Measurements from ENCODE around the gene RPS6KA5. TPM values are rescaled to one million over a fixed set of nuclear protein-coding genes. Genes with fewer than 3 reads are reported as not detected.

Gene RPS6KA5
- total RNA-seq, 3 donors from 2014 or later, result 17.3 to 19.5 (median 19.4) TPM

DNA sequence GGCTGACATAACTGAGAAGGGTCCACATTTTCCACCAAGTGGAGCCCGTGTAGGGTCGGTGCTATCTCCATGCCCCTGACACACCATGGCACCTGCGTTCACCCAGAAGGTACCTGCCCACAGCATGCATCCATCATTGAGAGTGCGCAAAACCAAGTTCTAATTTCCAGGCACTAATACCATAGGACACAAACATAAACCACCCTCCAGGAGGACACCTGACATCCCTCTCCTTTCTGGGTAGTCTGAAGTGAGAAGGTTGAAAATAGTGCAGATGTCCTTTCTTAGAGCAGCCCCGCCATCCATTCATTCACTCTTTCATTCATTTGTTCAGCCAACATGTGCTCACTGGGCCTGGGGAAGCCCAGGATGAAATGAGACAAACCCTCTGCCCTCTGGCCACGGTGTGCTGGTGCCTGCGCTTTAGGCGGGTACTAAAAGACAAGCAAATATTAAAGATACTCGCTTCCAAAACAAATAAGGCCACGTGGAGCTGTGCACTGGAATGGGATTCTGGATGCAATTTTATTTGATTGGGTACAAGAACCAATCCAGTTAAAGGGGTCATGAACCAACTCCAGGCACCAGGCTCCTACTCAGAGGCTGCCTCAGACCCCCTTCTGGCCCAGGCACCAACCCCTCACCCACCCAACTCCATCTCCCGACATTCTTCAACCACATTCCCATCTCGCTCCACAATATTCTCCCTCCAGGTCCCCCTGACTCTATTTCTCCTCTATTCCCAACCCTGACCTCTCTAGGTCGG, 245.5 kb downstream of the RPS6KA5 start:
- ATAC-seq (no peak), DNase-seq (no peak)
- peaks cover 7% of the 10 kb centered on the region for H3K27me3 Mint-ChIP-seq (ENCODE audit: low read depth)
- no peaks in the 10 kb centered on the region for H3K9me3 Mint-ChIP-seq
- no peaks in the 10 kb centered on the region for H3K36me3 Mint-ChIP-seq (ENCODE audit: insufficient read depth)
- H3K4me1 Mint-ChIP-seq (ENCODE audit: low read depth), result peaks cover 5% of the 10 kb centered on the region
- peak overlapping the region; percentile 81 for H3K4me3 Mint-ChIP-seq

DNA sequence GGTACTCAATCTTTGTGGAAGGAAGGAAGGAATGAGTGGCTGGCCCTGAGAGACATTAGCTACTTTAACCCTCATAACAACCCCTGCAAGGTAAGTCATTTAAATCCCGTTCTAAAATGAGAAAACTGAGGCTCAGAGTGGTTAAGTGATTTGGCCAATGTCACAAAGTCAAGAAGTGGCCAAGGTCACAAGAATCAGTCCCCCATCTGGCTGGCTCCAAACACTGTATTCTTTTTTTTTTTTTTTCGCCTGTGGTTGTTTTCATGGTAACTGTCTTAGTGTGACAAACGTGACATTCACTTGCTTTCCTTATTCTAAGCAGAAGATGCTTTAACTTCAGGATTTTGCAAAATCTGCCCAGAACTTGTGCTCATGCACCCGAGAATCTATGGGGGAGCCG, 247.0 kb downstream of the RPS6KA5 start:
- ATAC-seq (no peak), DNase-seq (no peak)
- Mint-ChIP-seq H3K27me3 (ENCODE audit: low read depth) (peaks cover 7% of the 10 kb centered on the region), H3K4me1 (ENCODE audit: low read depth) (peaks cover 2% of the 10 kb centered on the region), H3K9me3 (no peaks in the 10 kb centered on the region), H3K4me3 (no peak overlapping the region), H3K36me3 (ENCODE audit: insufficient read depth) (no peaks in the 10 kb centered on the region)

DNA sequence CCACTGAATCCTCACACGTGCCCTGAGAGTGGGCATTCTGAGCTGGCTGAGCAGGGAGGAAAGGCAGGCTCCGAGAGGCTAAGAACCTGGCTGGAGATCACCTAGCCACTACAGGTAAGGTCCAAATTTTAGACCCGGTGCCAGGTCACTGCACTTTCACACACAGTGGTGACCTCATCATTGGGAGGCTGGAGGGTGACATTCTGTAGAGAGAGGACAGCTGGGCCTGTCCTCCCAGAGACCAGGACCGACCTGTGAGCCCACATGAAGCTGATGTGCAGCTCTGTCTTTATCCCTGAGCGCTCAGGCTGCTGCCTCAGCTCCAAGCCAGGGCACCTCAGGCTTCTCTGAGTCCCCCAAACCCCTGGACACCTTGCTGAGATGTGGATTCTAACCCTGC, 248.3 kb downstream of the RPS6KA5 start:
- H3K36me3 Mint-ChIP-seq (ENCODE audit: insufficient read depth), result no peaks in the 10 kb centered on the region
- H3K4me1 Mint-ChIP-seq (ENCODE audit: low read depth), result peaks cover 2% of the 10 kb centered on the region
- DNase-seq (no peak), ATAC-seq (no peak)
- H3K27me3 Mint-ChIP-seq (ENCODE audit: low read depth), result peaks cover under 1% of the 10 kb centered on the region
- H3K4me3 Mint-ChIP-seq, result no peak overlapping the region
- no peaks in the 10 kb centered on the region for H3K9me3 Mint-ChIP-seq

DNA sequence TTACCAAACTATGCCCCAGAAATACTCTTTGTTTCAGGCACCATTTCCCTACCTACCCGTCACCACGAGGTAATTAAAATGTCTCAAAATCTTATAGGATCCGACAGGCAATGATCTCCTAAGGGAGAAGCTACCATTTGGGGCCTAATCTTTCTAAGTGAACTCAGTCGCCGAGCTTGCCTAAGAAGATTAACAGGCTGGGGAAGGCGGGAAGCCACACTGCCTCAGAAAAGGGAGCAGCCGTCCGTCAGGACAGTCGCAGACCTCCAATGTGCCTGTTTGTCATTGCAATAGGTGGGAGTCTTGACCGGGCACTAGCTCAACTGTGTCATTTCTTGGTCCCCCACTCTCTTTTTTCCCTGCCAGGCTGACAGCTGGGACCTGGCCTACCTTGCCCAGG, 248.8 kb downstream of the RPS6KA5 start:
- no peak for DNase-seq
- H3K4me3 Mint-ChIP-seq, result no peak overlapping the region
- no peak for ATAC-seq
- H3K27me3 Mint-ChIP-seq (ENCODE audit: low read depth), result no peaks in the 10 kb centered on the region
- H3K4me1 Mint-ChIP-seq (ENCODE audit: low read depth), result peaks cover 2% of the 10 kb centered on the region
- H3K9me3 Mint-ChIP-seq, result no peaks in the 10 kb centered on the region
- no peaks in the 10 kb centered on the region for H3K36me3 Mint-ChIP-seq (ENCODE audit: insufficient read depth)

DNA sequence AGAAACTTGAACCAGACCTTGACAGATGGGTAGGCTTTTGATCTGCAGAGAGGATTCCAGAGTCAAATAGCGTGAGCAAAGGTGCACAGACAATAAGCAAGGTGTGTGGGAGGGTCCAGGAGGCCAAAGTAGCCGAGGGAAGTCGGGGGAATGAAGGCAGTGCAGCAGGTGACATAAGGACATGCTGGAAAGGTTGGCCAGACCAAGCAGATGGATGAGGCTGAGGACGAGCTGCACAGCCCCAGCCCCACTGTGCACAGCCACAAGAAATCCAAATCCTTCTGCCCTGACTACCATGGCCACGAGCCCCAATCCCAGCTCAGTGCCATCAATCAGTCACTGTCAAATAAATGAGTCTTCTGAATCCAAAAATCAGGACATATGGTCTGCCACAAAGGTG, 249.6 kb downstream of the RPS6KA5 start:
- H3K4me1 Mint-ChIP-seq (ENCODE audit: low read depth), result peaks cover 2% of the 10 kb centered on the region
- no peaks in the 10 kb centered on the region for H3K9me3 Mint-ChIP-seq
- H3K4me3 Mint-ChIP-seq, result no peak overlapping the region
- no peaks in the 10 kb centered on the region for H3K36me3 Mint-ChIP-seq (ENCODE audit: insufficient read depth)
- ATAC-seq (no peak), DNase-seq (no peak)
- H3K27me3 Mint-ChIP-seq (ENCODE audit: low read depth), result no peaks in the 10 kb centered on the region

DNA sequence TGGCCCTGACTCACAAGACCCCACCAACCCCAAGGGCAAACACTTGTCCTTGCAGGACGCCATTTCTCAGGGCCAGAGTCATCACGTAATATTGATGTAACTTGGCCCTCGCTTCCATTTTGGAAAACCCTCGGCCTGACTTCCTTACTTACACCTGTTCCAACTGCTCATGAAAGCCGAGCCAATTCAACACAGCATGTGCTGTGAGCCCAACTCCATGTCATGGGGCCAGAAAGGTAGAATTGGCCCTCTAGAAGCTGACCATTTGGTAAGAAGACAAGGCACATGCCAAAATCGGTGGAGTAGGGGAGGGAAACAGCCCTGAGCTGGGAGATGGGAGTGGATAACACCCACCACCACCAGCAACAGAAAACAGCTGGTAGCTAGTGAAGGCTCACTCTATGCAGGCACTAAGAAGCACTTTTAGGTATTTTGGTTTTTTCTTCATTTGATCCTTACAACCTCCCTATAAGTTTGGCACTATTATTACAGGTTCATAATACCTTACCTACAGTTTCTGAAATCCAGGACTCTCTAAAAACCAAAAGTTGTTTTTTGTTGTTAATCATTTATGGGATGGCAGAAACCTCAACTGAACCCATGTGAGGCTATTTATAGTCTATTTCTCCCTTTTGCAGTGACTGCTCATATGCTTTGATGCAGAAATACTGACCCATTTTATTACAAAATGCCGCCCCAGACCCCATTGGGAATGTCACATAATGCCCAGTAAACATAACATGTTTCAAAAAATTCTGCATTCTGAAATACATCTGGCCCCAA, 250.7 kb downstream of the RPS6KA5 start:
- H3K9me3 Mint-ChIP-seq, result no peaks in the 10 kb centered on the region
- ATAC-seq (no peak), DNase-seq (no peak)
- H3K4me3 Mint-ChIP-seq, result no peak overlapping the region
- H3K27me3 Mint-ChIP-seq (ENCODE audit: low read depth), result no peaks in the 10 kb centered on the region
- H3K4me1 Mint-ChIP-seq (ENCODE audit: low read depth), result no peaks in the 10 kb centered on the region
- H3K36me3 Mint-ChIP-seq (ENCODE audit: insufficient read depth), result no peaks in the 10 kb centered on the region

DNA sequence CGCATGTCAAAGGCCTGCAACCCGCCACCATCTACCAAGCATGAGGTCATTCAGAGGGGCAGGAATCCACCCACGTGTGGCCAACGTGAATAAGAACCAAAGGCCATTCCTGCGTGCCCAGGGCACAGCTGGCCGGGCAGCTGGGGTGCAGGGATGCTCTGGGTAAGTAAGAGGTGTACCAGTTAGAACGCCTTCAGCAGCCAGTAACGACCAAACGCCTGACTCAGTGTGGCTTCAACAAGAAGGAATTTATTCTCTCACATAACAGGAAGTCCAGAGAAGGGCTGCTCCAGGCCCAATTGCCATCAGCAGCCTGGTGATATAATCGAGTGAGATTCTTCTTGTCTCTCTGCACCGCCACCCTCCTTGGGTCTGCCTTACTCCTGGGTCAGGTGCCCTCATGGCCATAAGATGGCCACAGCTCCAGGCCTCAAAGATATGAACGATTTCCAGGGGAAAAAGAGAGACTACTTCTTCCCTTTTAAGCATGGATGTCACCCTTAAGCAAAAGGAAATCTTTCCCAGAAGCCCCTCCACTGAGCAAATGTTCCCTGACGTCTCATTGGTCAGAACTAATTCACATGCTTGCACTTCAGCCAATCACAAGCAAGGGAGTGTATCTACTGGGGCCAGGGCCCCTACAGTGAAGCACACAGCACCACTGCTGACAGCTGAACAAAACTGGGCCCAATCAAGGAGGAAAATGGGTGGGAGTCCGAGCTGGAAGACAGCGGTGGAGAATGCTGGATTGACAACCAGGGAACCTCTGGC, 251.5 kb downstream of the RPS6KA5 start:
- Mint-ChIP-seq H3K4me1 (ENCODE audit: low read depth) (no peaks in the 10 kb centered on the region), H3K36me3 (ENCODE audit: insufficient read depth) (no peaks in the 10 kb centered on the region), H3K27me3 (ENCODE audit: low read depth) (no peaks in the 10 kb centered on the region), H3K4me3 (no peak overlapping the region), H3K9me3 (no peaks in the 10 kb centered on the region)
- DNase-seq (no peak), ATAC-seq (no peak)

DNA sequence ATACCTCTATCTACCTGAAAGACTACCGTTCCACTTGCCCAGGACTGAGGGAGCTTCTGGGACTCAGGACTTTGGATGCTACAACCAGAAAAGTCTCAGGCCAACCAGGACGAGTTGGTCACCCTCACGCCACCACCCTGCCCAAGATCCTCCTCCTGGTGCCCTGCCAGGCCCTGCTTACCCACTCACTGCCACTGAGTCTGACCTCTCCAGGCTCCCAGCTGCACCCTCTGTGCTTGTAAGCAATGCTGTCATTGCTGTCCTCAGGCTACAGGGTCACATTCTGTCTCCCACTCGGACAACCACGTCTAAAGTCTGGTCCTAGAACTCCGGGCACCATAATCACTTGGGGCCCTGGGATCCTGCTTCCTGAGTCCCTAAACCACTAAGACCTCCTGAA, 253.4 kb downstream of the RPS6KA5 start:
- DNase-seq (no peak), ATAC-seq (no peak)
- Mint-ChIP-seq H3K27me3 (ENCODE audit: low read depth) (no peaks in the 10 kb centered on the region), H3K4me3 (no peak overlapping the region), H3K9me3 (no peaks in the 10 kb centered on the region), H3K36me3 (ENCODE audit: insufficient read depth) (no peaks in the 10 kb centered on the region), H3K4me1 (ENCODE audit: low read depth) (no peaks in the 10 kb centered on the region)

DNA sequence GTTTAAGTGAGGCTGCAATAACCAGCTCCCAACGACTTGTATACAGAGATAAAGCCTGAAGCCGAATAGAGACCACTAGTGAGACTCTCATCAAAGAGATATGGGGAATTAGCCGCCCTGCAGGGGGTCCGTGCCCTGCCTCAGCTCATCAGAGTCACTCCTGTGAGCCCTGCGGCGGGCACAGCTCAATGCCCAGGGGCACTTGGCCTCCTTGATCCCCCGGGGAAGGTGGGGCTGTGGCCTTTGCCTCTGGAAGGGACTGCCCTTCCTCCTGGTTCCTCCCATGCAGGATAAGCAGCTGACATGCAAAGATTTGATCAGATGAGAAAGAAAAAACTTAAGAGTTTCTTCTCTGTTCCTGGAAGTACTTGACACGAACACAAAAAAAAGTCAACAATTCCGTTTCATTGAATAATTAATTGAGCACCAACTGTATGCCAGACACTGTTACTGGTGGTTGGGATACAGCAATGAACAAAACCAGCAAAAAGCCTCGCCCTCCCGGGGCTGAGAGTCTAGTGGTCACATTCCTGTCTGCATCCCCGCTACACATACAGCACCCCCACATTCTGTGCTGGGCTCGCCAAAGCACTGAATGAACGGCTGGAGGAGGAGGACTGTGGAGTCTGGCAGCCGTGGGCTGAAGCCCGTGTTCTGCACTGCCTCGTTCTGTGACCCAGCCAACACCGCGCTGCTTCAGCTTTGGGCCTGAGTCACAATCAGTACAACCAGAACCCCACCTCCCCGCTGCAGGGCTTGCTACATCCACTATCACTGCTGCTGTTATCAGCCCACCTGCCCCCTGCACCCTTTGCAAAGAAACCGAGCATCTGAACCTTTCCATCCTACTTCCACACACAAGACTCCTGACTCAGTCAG, 254.5 kb downstream of the RPS6KA5 start:
- Mint-ChIP-seq H3K9me3 (no peaks in the 10 kb centered on the region), H3K4me3 (no peak overlapping the region), H3K27me3 (ENCODE audit: low read depth) (no peaks in the 10 kb centered on the region), H3K36me3 (ENCODE audit: insufficient read depth) (no peaks in the 10 kb centered on the region), H3K4me1 (ENCODE audit: low read depth) (peaks cover 6% of the 10 kb centered on the region)
- no peak for DNase-seq
- ATAC-seq, result no peak

DNA sequence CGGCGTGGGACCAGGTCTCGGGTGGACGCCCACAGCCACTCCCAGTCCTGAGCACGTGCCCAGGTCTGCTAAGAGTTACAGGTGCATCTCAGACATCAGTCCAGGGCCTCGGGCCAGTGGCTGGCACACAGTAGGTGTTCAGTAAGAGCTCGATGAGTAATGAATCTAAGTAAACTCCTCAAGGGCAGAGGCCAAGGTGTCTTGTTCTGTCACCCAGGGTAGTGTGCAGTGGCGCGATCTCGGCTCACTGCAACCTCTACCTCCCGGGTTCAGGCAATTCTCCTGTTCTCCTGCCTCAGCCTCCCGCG, 255.4 kb downstream of the RPS6KA5 start:
- DNase-seq (no peak), ATAC-seq (no peak)
- Mint-ChIP-seq H3K4me3 (no peak overlapping the region), H3K4me1 (ENCODE audit: low read depth) (peaks cover 6% of the 10 kb centered on the region), H3K9me3 (no peaks in the 10 kb centered on the region), H3K27me3 (ENCODE audit: low read depth) (no peaks in the 10 kb centered on the region), H3K36me3 (ENCODE audit: insufficient read depth) (no peaks in the 10 kb centered on the region)

DNA sequence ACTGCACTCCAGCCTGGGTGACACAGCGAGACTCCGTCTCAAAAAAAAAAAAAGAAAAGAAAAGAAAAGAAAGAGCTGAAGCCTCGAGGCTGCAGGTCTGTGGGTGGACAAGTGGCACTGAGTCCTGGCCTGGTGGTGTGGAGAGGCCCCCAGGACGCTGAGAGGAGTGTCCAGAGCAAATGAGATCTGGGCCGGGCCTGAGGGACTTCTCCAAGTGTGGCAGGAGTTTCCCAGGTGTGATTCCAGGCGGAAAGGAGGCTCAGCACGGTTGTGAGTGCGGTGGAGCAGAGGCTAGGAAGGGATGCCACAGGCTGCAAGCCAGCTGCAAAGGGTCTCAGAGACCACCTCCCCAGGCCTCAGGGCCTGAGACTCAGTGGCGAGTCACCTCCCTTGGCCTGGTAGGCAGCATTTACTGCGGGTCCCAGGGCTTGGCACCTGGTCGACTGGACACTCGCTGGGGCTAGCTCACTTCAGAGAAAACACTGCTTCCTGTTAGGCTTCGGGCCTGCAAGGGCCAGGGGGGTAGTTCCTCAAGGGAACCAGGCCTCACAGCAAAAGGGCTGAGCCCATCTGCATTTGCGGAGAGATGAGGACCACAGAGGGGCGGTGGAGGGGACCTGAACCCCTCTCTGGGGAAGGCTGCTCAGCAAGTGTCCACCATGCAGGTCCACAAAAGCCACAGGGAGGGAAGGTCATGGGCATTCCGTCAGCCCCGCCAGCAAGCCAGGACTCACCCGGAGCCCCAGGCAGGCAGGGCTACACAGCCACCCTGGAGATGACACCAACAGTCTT, 256.0 kb downstream of the RPS6KA5 start:
- no peak overlapping the region for H3K4me3 Mint-ChIP-seq
- peaks cover 6% of the 10 kb centered on the region for H3K4me1 Mint-ChIP-seq (ENCODE audit: low read depth)
- H3K9me3 Mint-ChIP-seq, result no peaks in the 10 kb centered on the region
- no peaks in the 10 kb centered on the region for H3K36me3 Mint-ChIP-seq (ENCODE audit: insufficient read depth)
- ATAC-seq (no peak), DNase-seq (no peak)
- no peaks in the 10 kb centered on the region for H3K27me3 Mint-ChIP-seq (ENCODE audit: low read depth)

DNA sequence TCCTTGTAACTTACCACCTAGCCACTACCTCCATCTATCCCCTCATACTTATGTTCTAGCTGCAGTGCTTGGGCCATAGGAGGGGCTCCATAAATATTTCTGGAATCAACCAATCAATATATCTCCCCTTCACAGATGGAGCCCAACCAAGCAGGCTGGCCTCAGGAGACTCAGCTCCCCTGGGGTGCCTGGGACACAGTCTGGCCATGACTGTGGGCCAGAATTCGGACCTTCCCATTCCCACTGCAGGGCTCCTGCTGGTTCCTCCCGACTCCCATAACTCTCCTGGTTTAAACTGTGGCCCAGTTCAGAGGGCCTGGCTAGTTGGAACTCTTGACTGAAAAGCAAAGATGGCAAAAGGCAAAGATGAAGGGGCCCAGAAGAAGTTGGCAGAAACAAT, 257.2 kb downstream of the RPS6KA5 start:
- H3K36me3 Mint-ChIP-seq (ENCODE audit: insufficient read depth), result no peaks in the 10 kb centered on the region
- DNase-seq (no peak), ATAC-seq (no peak)

DNA sequence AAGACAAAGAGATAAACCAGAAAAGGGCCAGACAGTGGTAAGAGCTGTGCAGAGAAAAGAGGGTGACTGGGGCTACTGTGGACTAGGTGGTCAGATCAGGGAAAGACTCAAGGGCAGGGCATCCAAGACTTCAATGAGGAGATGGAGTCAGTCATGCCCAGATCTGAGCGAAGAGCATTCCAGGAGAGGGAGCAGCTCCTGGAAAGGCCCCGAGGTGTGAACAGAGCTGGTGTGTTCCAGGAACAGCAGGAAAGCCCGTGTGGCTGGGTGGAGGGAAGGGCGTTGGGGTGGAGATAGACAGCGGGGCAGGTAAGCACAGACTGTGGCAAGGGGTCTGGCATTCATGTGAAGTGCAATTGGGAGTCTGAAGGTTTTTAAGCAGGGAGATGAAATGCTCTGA, 261.0 kb downstream of the RPS6KA5 start:
- Mint-ChIP-seq H3K4me3 (no peak overlapping the region), H3K27me3 (ENCODE audit: low read depth) (no peaks in the 10 kb centered on the region), H3K9me3 (no peaks in the 10 kb centered on the region), H3K4me1 (ENCODE audit: low read depth) (peaks cover 6% of the 10 kb centered on the region), H3K36me3 (ENCODE audit: insufficient read depth) (no peaks in the 10 kb centered on the region)
- DNase-seq (no peak), ATAC-seq (no peak)

More for the DNA sequence above, 257.2 kb downstream of the RPS6KA5 start:
- peaks cover 6% of the 10 kb centered on the region for H3K4me1 Mint-ChIP-seq (ENCODE audit: low read depth)
- no peaks in the 10 kb centered on the region for H3K27me3 Mint-ChIP-seq (ENCODE audit: low read depth)
- H3K4me3 Mint-ChIP-seq, result no peak overlapping the region
- H3K9me3 Mint-ChIP-seq, result no peaks in the 10 kb centered on the region
